ENCODE data around the gene SMIM15.
"Not testable (repeated sequence)": the region's sequence is repeated elsewhere in the genome, so short reads cannot be mapped to it uniquely, and the experiment has no call there.

SMIM15 gene

GRCh38 chr5:61162010-61162831, at the start of gene SMIM15:
SMIM15 (minus strand) TSS chr5:61162468; CDS start chr5:61160171, 2,297 bp downstream.
- DNase-seq (ENCODE audit: low read depth, low spot score) = peak; percentile 36

- DNase-seq (ENCODE audit: low read depth, low spot score) = no peak
Measured at GRCh38 chr5:61207884-61208283, 45.6 kb upstream of the SMIM15 start.

GRCh38 chr5:61205013-61205412, 42.7 kb upstream of the SMIM15 start:
- no peak for DNase-seq (ENCODE audit: low read depth, low spot score)

- DNase-seq (ENCODE audit: low read depth, low spot score) = no peak
Measured at GRCh38 chr5:61202213-61202612, 39.9 kb upstream of the SMIM15 start.

GRCh38 chr5:61200582-61201155, 38.4 kb upstream of the SMIM15 start:
- no peak for DNase-seq (ENCODE audit: low read depth, low spot score)

- no peak for DNase-seq (ENCODE audit: low read depth, low spot score)
Measured at GRCh38 chr5:61198606-61199005, 36.3 kb upstream of the SMIM15 start.

- DNase-seq (ENCODE audit: low read depth, low spot score) = not testable (repeated sequence)
Measured at GRCh38 chr5:61187826-61188225, 25.6 kb upstream of the SMIM15 start.

GRCh38 chr5:61187352-61187751, 25.1 kb upstream of the SMIM15 start:
- not testable (repeated sequence) for DNase-seq (ENCODE audit: low read depth, low spot score)

GRCh38 chr5:61186634-61187033, 24.4 kb upstream of the SMIM15 start:
- DNase-seq (ENCODE audit: low read depth, low spot score) = no peak

- no peak for DNase-seq (ENCODE audit: low read depth, low spot score)
Measured at GRCh38 chr5:61184708-61185107, 22.4 kb upstream of the SMIM15 start.

- no peak for DNase-seq (ENCODE audit: low read depth, low spot score)
Measured at GRCh38 chr5:61183538-61183937, 21.3 kb upstream of the SMIM15 start.

GRCh38 chr5:61182449-61182848, 20.2 kb upstream of the SMIM15 start:
- DNase-seq (ENCODE audit: low read depth, low spot score) = no peak

GRCh38 chr5:61180886-61181285, 18.6 kb upstream of the SMIM15 start:
- DNase-seq (ENCODE audit: low read depth, low spot score) = no peak

- DNase-seq (ENCODE audit: low read depth, low spot score) = no peak
Measured at GRCh38 chr5:61178702-61179101, 16.4 kb upstream of the SMIM15 start.

GRCh38 chr5:61177716-61178115, 15.4 kb upstream of the SMIM15 start:
- DNase-seq (ENCODE audit: low read depth, low spot score) = no peak

GRCh38 chr5:61177070-61177469, 14.8 kb upstream of the SMIM15 start:
- DNase-seq (ENCODE audit: low read depth, low spot score) = no peak

- DNase-seq (ENCODE audit: low read depth, low spot score) = no peak
Measured at GRCh38 chr5:61176631-61177030, 14.4 kb upstream of the SMIM15 start.

GRCh38 chr5:61171479-61171878, 9.2 kb upstream of the SMIM15 start:
- DNase-seq (ENCODE audit: low read depth, low spot score) = no peak

- DNase-seq (ENCODE audit: low read depth, low spot score) = no peak
Measured at GRCh38 chr5:61168951-61169350, 6.7 kb upstream of the SMIM15 start.

- DNase-seq (ENCODE audit: low read depth, low spot score) = no peak
Measured at GRCh38 chr5:61167382-61167781, 5.1 kb upstream of the SMIM15 start.

GRCh38 chr5:61163905-61164304, 1.6 kb upstream of the SMIM15 start:
- DNase-seq (ENCODE audit: low read depth, low spot score) = no peak

GRCh38 chr5:61162832-61163567, 732 bp upstream of the SMIM15 start:
- DNase-seq (ENCODE audit: low read depth, low spot score) = peak; percentile 4

- no peak for DNase-seq (ENCODE audit: low read depth, low spot score)
Measured at GRCh38 chr5:61160497-61160896, 1.8 kb downstream of the SMIM15 start.

Measured in brain pericyte (primary cell).